Uterus (tissue), 4 donors: ENCODE data around the gene ZSCAN5B. TPM values are rescaled to one million over a fixed set of nuclear protein-coding genes. Genes with fewer than 3 reads are reported as not detected.
"Not testable (repeated sequence)": the region's sequence is repeated elsewhere in the genome, so short reads cannot be mapped to it uniquely, and the experiment has no call there.

Experiments used
- DNase-seq, 2 donors: peaks; one replicate each; pipeline ENCODE4 v3.0.0-alpha.2; 2019 to 2020
- H3K27ac ChIP-seq, 2 donors: fragments of 200-600 bp; sonication (generic); 1 replicate in 1 of 2; 2 replicates in 1 of 2; pipeline ENCODE4 v1.5.1; 2016 to 2018
- H3K27me3 ChIP-seq, 2 donors: fragments of 200-600 bp; sonication (generic); one replicate each; pipeline ENCODE4 v1.5.1; 2018 to 2019; ENCODE audit warnings: control low read depth in 1 of 2
- H3K36me3 ChIP-seq, 2 donors: fragments of 200-600 bp; sonication (generic); one replicate each; pipeline ENCODE4 v1.5.1; 2019; ENCODE audit warnings: control low read depth in 1 of 2
- H3K4me1 ChIP-seq, 2 donors: fragments of 200-600 bp; sonication (generic); one replicate each; pipeline ENCODE4 v1.5.1; 2018 to 2019; ENCODE audit warnings: control low read depth in 1 of 2
- H3K4me3 ChIP-seq, 2 donors: fragments of 200-600 bp; sonication (generic); 1 replicate in 1 of 2; 2 replicates in 1 of 2; pipeline ENCODE4 v1.5.1; 2018 to 2019; ENCODE audit warnings: mild to moderate bottlenecking in 1 of 2
- H3K9me3 ChIP-seq, 2 donors: fragments of 200-600 bp; sonication (generic); one replicate each; pipeline ENCODE4 v1.5.1; 2019; ENCODE audit warnings: control low read depth in 1 of 2
- CTCF ChIP-seq, 4 experiments: fragments of 200-600 bp in 2 of 4; fragments of 450-650 bp in 2 of 4; sonication (generic) in 2 of 4; IDR thresholded peaks; one replicate each; pipeline ENCODE4 v1.5.1; 2016 to 2019; ENCODE audit warnings: antibody characterized with exemption in 4 of 4, mild to moderate bottlenecking in 2 of 4, moderate library complexity in 1 of 4
- POLR2A ChIP-seq, 2 donors: fragments of 450-650 bp; IDR thresholded peaks; one replicate each; pipeline ENCODE4 v1.6.1; 2016; ENCODE audit warnings: antibody characterized with exemption in 2 of 2, mild to moderate bottlenecking in 1 of 2, moderate library complexity in 1 of 2
- intact Hi-C: fragments of 100-400 bp; cut with DNase I; formaldehyde crosslinking; loops from one replicate; pipeline ENCODE4 v1.15.1; 2023; ENCODE audit warnings: low total_unique reads
- total RNA-seq, 4 donors: library from RNA; depleted of rRNA in 3 of 4; stranded (reverse); fragments of >200 nt in 3 of 4; gene quantifications; one replicate each; pipeline versions ENCODE4 v1.1.0 to v1.2.4, GENCODE V29; 2014 to 2023
- donor health status: DM: yes; HTN: yes; CAD: no.

ZSCAN5B gene
- total RNA-seq = not detected

- DNase-seq, H3K36me3 ChIP-seq, H3K27me3 ChIP-seq, H3K4me1 ChIP-seq, H3K4me3 ChIP-seq, H3K9me3 ChIP-seq, H3K27ac ChIP-seq, intact Hi-C loops: not testable (repeated sequence)
These were observed at the start of gene ZSCAN5B for GRCh38 chr19:56197646-56198045. Gene ZSCAN5B (minus strand): TSS chr19:56197783. CDS start chr19:56193052, 4,731 bp downstream.

- H3K36me3 ChIP-seq, H3K4me1 ChIP-seq, H3K9me3 ChIP-seq, H3K4me3 ChIP-seq, intact Hi-C loops, H3K27me3 ChIP-seq, H3K27ac ChIP-seq, DNase-seq: not testable (repeated sequence)
These were observed 48.2 kb upstream of the ZSCAN5B start for GRCh38 chr19:56245764-56246163.

GRCh38 chr19:56245121-56245740 is 47.6 kb upstream of the ZSCAN5B start:
- no peak overlapping the region for H3K4me3 ChIP-seq
- H3K27me3 ChIP-seq = no peaks in the 10 kb centered on the region
- no peak overlapping the region for H3K27ac ChIP-seq
- H3K9me3 ChIP-seq = no peaks in the 10 kb centered on the region
- TF ChIP-seq CTCF (IDR thresholded peaks at IDR 0.05) (no peak), POLR2A (IDR thresholded peaks at IDR 0.05) (no peak)
- H3K36me3 ChIP-seq = no peaks in the 10 kb centered on the region
- intact Hi-C loops = no loop called here
- no peak for DNase-seq
- no peaks in the 10 kb centered on the region for H3K4me1 ChIP-seq

- H3K4me3 ChIP-seq = no peak overlapping the region
- TF ChIP-seq POLR2A (IDR thresholded peaks at IDR 0.05) (no peak), CTCF (IDR thresholded peaks at IDR 0.05) (no peak)
- no peak for DNase-seq
- H3K27me3 ChIP-seq = no peaks in the 10 kb centered on the region
- no peak overlapping the region for H3K27ac ChIP-seq
- H3K36me3 ChIP-seq = no peaks in the 10 kb centered on the region
- intact Hi-C loops = no loop called here
- H3K9me3 ChIP-seq = no peaks in the 10 kb centered on the region
- no peaks in the 10 kb centered on the region for H3K4me1 ChIP-seq
These were observed 25.9 kb upstream of the ZSCAN5B start for GRCh38 chr19:56223481-56223880.

- no peaks in the 10 kb centered on the region for H3K4me1 ChIP-seq
- H3K36me3 ChIP-seq = no peaks in the 10 kb centered on the region
- H3K9me3 ChIP-seq = no peaks in the 10 kb centered on the region
- H3K27me3 ChIP-seq = no peaks in the 10 kb centered on the region
- H3K27ac ChIP-seq = no peak overlapping the region
- TF ChIP-seq CTCF (IDR thresholded peaks at IDR 0.05) (no peak), POLR2A (IDR thresholded peaks at IDR 0.05) (no peak)
- DNase-seq = no peak
- H3K4me3 ChIP-seq = no peak overlapping the region
- intact Hi-C loops = no loop called here
These were observed 25.3 kb upstream of the ZSCAN5B start for GRCh38 chr19:56222901-56223300.

- DNase-seq = no peak
- TF ChIP-seq POLR2A (IDR thresholded peaks at IDR 0.05) = no peak
- Histone ChIP-seq H3K4me3 (no peak overlapping the region), H3K36me3 (no peaks in the 10 kb centered on the region), H3K9me3 (no peaks in the 10 kb centered on the region), H3K4me1 (no peaks in the 10 kb centered on the region), H3K27me3 (no peaks in the 10 kb centered on the region), H3K27ac (no peak overlapping the region)
- intact Hi-C loops = no loop called here
These were observed 24.3 kb upstream of the ZSCAN5B start for GRCh38 chr19:56221851-56222250.

- intact Hi-C loops, H3K36me3 ChIP-seq, H3K27me3 ChIP-seq, H3K9me3 ChIP-seq, DNase-seq, H3K27ac ChIP-seq, H3K4me1 ChIP-seq, H3K4me3 ChIP-seq: not testable (repeated sequence)
These were observed 23.9 kb upstream of the ZSCAN5B start for GRCh38 chr19:56221442-56221841.
